HG03025 (cell line): ENCODE measurements around the gene CD93.

Experiments used
- ATAC-seq: cut with Tn5 transposase; IDR thresholded peaks from one replicate; pipeline ENCODE4 v1.9.1; 2021; ENCODE audit warnings: mild to moderate bottlenecking, moderate library complexity; ENCODE audit not compliant: unreplicated experiment, low FRiP score

The CD93 gene

GRCh38 chr20:23121751-23122320 lies 35.7 kb upstream of the CD93 start:
- no peak for ATAC-seq

GRCh38 chr20:23120936-23121750 lies 35.0 kb upstream of the CD93 start:
- no peak for ATAC-seq

- no peak for ATAC-seq
Observed at GRCh38 chr20:23120261-23120660, 34.1 kb upstream of the CD93 start.

- ATAC-seq = no peak
Observed at GRCh38 chr20:23119456-23120216, 33.5 kb upstream of the CD93 start.

- no peak for ATAC-seq
Observed at GRCh38 chr20:23118766-23119165, 32.6 kb upstream of the CD93 start.

GRCh38 chr20:23118144-23118543 lies 32.0 kb upstream of the CD93 start:
- no peak for ATAC-seq

- no peak for ATAC-seq
Observed at GRCh38 chr20:23117738-23118137, 31.6 kb upstream of the CD93 start.

GRCh38 chr20:23116311-23117089 lies 30.4 kb upstream of the CD93 start:
- ATAC-seq = no peak

GRCh38 chr20:23115822-23116221 lies 29.7 kb upstream of the CD93 start:
- peak; percentile 43 for ATAC-seq

- no peak for ATAC-seq
Observed at GRCh38 chr20:23114448-23115082, 28.4 kb upstream of the CD93 start.

GRCh38 chr20:23114018-23114417 lies 27.9 kb upstream of the CD93 start:
- ATAC-seq = no peak

GRCh38 chr20:23112595-23112994 lies 26.5 kb upstream of the CD93 start:
- no peak for ATAC-seq

GRCh38 chr20:23111944-23112342 lies 25.8 kb upstream of the CD93 start:
- ATAC-seq = no peak

GRCh38 chr20:23111307-23111943 lies 25.3 kb upstream of the CD93 start:
- no peak for ATAC-seq

GRCh38 chr20:23108871-23109270 lies 22.7 kb upstream of the CD93 start:
- ATAC-seq = no peak

GRCh38 chr20:23107466-23107865 lies 21.3 kb upstream of the CD93 start:
- no peak for ATAC-seq

- no peak for ATAC-seq
Observed at GRCh38 chr20:23106271-23106851, 20.2 kb upstream of the CD93 start.

GRCh38 chr20:23105193-23105592 lies 19.1 kb upstream of the CD93 start:
- ATAC-seq = no peak

- no peak for ATAC-seq
Observed at GRCh38 chr20:23103284-23104018, 17.3 kb upstream of the CD93 start.
